Activated CD4-positive, CD25-positive, alpha-beta regulatory T cell treated with anti-CD3 and anti-CD28 coated beads, Interleukin-2, amount 50 U/mL, for 72 hours (primary cell): ENCODE results near the gene SPNS2.

Experiments
- DNase-seq: peaks from one replicate; pipeline ENCODE4 v3.0.0; 2021

Gene SPNS2, protein sequence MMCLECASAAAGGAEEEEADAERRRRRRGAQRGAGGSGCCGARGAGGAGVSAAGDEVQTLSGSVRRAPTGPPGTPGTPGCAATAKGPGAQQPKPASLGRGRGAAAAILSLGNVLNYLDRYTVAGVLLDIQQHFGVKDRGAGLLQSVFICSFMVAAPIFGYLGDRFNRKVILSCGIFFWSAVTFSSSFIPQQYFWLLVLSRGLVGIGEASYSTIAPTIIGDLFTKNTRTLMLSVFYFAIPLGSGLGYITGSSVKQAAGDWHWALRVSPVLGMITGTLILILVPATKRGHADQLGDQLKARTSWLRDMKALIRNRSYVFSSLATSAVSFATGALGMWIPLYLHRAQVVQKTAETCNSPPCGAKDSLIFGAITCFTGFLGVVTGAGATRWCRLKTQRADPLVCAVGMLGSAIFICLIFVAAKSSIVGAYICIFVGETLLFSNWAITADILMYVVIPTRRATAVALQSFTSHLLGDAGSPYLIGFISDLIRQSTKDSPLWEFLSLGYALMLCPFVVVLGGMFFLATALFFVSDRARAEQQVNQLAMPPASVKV

DNA sequence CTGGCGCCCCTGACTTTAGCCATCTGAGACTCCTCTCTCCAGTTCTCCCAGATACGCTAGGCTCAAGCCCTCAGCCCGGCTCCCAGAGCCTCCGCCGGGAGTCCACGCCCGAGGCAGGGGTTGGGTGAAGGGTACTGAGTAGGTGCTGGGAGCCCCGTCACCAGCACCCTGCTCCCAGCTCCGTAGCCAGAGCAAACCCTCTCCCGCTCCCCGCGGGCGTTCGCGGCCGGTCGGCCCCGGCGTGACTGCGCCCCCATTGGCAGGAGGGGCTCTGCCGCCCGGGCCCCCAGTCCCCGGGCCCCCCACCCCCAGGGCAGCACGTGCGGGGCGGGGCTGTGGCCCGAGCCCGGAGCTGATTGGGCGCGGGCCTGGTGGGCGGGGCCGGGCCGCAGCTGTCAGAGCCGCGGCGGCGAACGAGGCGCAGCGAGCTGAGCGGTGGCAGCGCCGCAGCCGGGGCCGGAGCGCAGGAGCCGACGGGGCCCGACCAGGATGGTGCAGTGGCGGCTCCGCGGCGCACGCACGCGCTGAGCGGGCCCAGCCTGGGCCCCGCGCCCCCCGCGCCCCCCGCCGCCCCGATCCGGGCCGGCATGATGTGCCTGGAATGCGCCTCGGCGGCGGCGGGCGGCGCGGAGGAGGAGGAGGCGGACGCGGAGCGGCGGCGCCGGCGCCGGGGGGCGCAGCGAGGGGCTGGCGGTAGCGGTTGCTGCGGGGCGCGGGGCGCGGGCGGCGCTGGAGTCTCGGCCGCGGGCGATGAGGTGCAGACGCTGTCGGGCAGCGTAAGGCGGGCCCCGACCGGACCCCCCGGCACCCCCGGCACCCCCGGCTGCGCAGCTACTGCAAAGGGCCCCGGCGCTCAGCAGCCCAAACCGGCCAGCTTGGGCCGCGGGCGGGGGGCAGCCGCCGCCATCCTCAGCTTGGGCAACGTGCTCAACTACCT is at the start of gene SPNS2:
SPNS2 (plus strand) TSS at position 421 of the 937 bp plus-strand sequence; CDS start at position 588, 167 bp downstream.
- DNase-seq = peak; percentile 63

DNA sequence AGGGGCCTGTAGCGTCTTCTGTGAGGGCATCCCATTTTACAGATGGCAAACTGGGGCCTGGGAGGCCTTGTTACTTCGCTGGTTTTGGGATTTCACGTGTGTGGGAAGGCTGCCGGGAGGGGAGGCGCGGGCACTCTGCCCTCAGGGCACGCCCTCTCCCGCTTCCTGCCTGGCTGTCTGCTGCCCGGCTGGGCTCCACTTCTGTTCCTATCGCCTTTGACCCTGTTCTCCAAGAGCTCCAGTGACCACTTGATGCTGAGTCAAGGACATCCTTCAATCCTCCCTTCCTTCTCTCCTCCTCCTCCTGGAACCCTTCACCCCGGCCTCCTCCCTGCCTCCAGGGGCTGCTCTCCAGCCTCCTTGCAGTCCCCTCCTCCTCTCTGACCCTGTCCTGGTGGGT is 48.9 kb upstream of the SPNS2 start:
- no peak for DNase-seq

DNA sequence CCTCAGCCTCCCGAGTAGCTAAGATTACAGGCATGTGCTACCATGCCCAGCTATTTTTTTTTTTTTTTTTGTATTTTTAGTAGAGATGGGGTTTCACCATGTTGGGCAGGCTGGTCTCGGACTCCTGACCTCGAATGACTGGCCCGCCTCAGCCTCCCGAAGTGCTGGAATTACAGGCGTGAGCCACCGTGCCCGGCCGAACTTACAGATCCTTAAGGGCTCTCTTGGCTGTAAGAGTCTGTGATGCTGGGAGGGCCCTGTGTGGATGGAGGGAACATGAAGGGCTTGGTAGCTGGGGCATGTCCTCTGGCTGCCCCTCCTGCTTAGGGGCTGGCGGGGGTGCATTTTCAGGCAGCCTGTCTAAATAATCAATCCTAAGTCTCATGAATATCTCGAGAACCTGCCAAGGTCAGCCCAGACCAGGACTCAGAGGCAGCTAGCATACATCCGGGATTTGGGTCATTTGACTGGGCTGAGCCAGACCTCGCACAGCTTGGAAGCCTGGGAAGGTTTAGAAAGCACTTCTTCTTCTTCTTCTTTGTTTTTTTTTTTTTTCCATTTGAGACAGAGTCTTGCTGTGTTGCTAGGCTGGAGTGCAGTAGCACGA is 47.9 kb upstream of the SPNS2 start:
- no peak for DNase-seq

DNA sequence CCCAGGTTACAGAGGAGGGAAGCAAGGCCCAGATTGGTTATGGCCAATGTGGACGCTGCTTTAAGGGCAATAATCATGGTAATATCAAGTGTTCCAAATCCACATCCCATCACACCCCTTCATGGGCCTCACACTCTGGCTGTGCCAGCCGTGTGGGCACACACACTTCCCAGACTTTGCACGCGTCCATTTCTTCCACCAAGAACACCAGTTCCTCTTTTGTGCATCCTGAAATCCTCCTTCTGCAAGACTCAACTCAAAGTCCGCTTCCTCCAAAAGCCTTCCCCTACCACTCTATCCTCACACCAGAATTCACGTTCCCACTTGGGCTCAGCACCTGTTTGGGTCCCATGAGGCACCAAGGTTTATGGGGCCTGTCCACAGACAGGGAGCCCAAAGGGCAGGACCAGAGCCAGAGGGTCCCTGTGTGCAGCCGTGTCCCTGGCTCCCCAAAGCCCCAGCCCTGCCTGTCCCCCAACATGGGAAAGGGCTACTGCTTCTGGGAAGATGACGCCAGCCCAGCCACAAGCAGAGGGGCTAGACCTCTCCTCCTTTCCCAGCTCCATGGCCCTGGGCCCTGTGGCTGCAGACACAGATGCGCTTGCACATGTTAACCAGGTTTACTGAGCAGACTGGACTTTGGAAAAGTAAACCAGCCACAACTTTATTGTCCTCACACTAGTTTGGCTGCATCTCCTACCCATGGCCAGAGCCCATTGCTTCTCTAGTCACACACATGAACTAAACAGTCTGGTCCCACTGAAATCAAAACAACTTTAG is 44.7 kb upstream of the SPNS2 start:
- DNase-seq = no peak

DNA sequence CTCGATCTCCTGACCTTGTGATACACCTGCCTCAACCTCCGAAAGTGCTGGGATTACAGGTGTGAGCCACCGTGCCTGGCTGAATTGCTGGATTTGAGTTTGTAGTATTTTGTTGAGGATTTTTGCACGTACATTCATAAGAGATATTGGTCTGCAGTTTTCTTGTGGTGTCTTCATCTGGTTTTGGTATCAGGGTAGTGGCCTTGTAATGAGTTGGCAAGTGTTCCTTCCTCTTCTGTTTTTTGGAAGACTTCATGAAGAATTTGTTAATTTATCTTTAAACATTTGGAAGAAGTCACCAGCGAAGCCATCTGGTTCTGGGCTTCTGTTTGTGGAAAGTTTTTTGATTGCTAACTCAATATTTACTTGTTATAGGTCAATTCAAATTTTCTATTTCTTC is 38.0 kb upstream of the SPNS2 start:
- no peak for DNase-seq

DNA sequence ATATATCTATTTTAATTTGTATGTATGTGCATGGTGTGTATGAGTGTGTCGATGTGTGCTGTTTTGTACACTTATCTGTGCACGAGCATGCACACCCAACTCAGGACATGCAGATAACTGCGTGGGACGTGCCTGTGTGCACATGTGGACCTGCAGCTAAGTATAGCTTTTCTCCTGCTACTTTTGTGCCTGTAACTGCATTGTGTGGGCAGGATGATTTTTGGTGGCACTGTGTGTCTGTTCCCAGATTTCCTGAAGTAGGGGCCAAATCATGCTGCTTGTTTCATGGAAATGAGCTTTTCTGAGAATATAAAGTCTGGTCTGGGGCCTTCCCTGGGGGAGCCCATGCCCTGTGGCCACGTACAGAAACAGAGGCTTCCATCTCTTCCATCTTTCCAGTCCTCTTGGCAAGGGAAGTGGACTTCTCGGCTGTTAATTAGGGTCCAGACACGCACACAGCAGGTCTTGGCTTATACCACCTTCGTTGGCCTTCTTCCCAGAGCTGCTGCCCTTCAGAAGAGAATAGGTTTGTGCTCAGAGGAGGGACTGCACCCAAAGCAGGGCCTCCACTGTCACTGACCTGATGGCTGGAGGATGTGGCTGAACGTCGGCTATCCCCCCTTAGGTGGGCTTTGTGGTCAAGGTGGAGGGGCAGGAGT is 34.7 kb upstream of the SPNS2 start:
- DNase-seq = no peak

DNA sequence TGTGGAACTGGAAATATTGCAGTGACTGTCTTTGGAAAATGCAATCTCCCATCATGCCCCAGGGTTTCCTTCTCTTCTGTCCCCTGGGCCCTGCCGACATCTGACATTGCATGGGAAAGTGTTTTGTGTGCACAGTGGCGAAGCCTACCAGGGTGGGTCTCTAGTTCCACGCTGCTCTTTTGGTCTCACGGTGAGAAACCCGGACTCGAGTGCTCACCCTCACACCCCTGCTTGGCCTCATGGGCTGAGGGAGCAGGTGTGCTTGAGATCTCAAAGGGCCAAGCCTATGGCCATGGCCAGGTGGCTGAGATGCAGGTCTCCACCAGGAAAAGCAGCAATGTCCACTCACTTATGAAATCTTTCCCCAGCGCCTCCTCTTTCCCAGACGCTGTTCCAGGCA is 32.9 kb upstream of the SPNS2 start:
- no peak for DNase-seq

DNA sequence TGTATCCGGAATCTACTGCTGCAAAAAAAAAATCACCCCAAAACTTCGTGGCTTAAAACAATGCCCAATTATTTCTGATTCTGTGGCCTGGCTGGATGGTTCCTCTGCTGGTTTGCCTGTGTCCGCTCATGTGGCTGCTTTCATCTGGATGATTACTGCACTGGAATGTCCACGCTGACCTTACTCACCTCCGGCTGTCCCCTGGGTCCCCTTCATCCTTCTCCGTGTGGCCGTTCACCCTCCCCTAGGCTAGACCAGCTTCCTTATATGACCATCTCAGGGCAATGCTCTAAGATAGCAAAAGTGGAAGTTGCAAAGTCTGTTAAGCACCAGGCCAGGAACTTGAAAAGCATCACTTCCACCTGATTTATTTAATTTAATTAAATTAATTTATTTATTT is 31.4 kb upstream of the SPNS2 start:
- DNase-seq = no peak

DNA sequence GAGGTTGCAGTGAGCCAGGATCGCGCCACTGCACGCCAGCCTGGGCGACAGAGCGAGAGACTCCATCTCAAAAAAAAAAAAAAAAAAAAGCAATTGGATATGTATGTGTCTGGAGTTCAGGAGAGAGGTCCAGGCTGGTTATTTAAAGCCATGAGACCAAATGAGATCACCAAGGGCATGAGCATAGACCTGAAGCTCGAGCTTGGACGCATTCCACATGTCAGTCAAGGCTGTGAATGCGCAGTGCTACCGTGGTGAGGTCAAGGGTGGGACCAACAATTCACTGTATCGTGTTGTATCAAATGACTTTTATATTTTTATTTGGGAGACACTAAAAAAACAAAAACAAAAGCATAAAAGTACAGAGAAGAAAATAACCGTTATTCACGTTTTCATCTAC is 29.1 kb upstream of the SPNS2 start:
- no peak for DNase-seq

DNA sequence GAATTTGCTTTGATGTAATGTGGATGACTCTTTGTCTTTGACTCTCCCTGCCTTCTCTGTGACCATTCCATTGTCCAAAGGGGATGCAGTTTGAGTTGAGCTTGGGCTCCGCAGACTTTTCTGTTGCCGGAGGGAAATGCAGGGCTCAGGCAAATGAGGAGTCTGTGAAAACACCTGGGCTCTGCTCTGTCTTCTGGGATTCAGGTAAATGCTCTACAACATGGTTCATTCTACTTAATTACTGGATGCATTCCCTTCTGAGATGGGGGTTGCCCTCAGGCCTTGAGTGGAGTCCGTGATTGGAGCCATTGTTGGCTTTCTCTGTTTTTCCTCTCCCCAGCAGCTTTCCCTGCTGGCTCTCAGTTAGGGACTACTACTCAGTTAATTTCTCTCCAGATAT is 26.4 kb upstream of the SPNS2 start:
- DNase-seq = no peak

DNA sequence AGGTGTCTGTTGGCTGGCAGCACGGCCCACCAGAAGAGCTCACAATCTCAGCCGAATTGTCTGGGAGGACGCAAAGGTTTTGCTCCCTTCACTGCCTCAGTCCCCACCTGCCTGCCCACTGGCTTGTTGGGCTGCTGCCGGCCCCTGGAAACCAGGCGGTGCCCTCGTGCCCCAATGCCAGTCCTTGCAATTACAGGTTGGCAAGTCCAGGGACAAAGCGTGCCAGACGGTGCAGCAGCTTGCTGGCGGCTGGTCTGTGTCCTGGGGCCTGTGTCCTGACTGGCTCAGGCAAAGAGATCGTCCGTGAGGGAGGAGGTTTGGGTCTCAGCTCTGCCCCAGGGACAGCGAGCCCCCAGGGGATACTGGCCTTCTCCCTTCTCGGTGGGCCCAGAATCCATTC is 24.6 kb upstream of the SPNS2 start:
- no peak for DNase-seq

DNA sequence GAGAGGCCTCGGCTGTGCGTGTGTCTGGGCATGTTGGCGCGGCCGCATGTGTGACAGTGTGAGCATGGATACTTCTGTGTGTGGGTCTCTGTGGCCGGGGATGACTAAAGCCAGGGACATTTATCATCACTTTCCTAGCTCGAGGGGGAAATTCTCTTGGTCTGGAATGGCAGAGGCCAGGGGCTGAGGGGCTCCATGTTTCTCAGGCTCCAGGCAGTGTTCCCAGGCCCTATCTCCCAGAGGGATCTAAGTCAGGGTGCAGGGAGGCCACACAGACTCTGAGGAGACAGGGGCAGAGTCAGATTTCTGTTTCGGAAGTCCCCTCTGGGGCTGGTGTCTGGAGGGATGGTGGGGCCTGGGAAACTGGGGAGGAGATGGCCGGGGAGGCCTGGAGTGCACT is 23.7 kb upstream of the SPNS2 start:
- no peak for DNase-seq

DNA sequence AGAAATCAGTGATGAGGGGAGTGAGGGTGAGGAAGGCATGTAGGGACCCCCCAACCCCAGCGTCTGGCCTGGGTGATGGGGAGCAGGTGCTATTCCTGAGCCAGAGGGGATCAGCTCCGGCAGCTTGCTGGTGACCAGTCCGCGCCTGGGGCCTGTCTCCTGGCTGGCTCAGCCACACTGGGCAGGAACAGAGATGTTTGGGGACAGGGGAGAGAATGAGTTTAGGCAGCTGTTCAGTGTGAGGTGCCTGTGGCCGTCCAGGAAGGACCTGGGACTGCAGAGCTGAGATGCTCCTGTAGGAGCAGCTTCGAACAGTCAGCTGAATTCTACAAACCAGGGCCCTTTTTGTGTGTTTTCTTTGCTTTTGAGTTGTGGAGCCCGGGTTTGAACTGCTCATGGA is 23.2 kb upstream of the SPNS2 start:
- DNase-seq = no peak

DNA sequence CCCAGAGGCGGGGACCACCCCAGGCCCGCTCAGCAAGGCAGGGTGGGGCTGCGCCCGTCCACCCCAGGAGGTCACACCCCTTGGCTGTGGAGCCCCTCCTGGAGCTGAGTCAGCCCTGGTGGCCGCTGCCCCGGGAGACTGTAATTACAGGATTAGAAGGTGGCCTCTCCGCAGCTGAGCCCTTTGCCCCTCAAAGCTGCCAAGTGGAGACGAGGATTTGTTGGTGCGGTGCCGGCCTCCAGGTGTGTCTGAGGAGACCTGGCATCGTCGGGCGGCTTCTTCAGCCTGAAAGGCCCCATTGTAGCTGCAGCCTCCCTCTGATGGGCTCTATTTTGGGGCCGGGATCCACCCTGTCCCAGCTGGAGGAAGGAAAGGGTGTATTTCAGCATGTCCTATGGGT is 22.7 kb upstream of the SPNS2 start:
- DNase-seq = no peak

DNA sequence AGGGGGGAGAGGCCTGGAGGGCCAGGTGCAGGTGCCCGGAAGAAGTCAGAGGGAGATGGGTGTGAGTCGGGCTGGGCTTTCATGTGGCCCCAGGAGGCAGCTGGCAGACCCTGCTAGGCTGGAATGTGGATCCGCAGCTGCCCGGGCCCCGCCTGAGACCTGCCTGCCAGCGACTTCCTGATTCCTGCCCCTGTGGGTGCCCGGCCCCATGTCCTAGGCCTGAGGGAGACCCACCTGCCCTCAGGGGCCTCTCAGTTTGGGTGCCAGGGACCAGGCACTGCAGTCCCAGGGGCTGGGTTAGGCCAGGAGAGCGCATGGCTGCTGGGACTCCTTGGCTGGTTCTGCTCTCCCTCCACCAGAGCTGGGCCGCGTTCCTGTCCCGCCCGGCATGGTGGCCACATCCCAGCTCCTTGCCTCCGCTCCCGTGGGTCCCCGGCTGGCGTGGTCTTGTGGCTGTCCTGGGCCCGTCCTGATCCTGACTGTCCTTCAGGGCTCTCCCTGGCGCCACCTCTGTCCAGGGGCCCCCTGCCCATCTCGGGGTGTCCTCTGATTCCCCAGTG is 22.1 kb upstream of the SPNS2 start:
- no peak for DNase-seq

DNA sequence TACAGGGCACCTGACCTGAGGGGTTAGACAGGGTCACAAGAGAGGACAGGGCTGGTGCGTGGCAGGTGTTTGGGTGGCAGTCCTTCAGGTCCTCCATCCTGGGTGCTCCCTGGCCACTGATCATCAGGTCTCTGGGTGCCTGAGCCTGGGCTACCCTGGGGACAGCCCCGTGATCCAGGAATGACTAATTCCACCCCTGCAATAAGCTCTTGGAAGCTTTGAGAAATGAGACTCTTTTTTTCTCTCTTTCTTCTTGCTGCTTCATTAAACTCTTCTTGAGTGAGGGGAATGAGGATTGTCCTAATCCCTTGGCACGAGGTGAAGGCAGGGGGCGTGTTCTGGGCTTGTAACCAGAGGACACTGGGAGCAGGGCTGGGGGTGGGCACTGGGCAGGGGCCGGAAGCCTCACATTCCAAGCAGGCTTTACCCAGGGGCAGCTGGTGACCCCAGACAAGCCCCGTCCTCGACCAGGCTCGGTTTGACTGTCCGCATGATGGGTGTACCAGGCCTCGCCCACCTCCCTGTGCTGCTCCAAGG is 21.4 kb upstream of the SPNS2 start:
- no peak for DNase-seq

DNA sequence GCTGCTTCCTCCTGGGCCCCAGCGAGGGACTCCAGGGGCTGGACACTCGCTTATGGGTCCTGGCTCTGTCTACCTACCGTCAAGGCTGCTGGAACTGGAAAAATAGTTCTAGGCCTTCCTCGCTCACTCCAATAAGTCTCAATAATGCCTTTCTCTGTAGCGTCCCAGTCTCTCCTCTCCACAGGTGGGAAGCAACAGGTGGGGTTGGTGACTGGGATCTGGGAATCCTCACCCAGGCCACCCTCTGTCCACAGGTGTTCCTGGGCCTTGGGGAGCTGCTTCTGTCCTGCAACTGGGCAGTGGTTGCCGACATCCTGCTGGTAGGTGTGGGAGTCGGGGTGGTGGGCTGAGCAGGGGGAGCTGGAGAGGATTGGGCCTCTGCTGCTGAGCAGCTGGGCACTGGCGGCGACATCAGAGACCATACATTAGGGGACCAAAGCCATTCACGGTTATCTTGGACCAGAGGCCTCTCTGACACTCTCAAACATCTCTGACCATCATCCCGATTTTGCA is 20.3 kb upstream of the SPNS2 start:
- DNase-seq = no peak

DNA sequence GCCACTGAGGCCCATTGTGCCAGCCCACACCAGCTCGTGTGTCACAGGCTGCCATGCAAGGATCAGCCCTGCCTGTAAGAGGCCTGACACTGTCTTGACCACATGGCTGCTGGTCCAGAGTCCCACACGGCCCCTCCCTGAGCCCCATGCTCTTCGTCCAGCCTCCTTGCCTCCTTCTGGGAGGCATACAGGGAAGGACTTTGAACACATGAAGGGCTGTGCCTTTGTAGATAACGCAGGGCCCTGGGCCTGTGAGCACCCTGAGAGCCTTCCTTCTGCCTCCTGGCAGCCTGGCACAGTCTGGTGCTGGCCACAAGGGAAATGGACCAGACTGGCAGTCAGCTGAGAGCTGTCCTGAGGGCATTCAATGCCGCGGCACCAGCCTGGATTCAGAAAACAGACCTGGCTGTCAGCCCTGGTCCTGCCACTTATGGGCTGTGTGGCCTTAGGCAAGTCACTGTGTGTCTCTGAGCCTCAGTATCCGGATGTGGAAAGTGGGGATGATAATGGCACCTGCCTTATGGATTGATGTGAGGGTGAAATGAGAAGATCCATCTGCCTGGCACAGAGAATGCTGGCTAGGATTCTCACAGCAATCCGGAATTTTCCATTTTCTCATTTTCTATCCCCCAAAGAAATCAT is 19.2 kb upstream of the SPNS2 start:
- DNase-seq = no peak

DNA sequence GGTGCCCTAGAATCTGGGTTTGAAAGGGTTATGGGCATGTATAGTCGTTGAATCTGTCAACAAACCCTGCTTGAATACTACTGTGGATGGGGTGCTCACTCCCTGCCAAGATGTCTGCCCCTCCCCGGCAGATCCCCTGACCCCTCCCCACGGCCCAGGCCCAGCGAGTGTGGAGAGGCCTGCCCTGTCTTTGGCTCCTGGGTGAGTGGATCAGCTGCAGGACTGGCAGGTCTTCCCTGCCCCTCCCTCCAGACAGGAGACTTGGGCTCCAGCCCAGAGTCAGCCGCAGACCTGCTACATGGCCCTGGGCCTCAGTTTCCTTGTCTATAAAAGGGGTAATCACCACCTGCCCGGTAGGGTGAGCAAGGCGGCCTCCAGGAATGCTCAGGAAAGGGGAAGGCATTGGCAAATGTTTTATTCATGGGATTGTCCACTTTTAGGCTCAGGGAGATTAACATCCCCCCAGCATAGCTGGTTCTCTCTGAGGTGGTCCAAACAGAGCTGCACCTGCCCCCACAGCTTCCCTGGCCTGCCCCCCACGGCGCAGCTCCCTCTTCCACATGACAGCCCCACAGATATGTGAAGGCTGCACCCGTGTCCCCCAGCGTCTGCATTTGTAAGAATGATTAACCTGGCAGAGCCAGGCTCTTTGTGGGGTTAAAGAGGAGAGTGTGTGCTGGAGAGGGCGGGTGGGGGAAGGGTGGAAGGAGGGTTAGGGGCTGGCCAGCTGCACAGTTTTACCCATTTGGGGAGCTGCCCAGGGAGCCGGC is 18.5 kb upstream of the SPNS2 start:
- no peak for DNase-seq
